ENCODE measurements around the gene GALK1.
"Not testable (repeated sequence)": the region's sequence is repeated elsewhere in the genome, so short reads cannot be mapped to it uniquely, and the experiment has no call there.

GALK1 gene

GRCh38 chr17:75769536-75769935, 4.5 kb upstream of the GALK1 start:
- TF ChIP-seq ZFX (IDR thresholded peaks at IDR 0.05; ENCODE audit: borderline replicate concordance) = no peak
- no peak for TF ChIP-seq CTCF (IDR thresholded peaks at IDR 0.05)
- H3K27ac ChIP-seq = peak overlapping the region; percentile 67

GRCh38 chr17:75767881-75768280, 2.9 kb upstream of the GALK1 start:
- TF ChIP-seq ZFX (IDR thresholded peaks at IDR 0.05; ENCODE audit: borderline replicate concordance) (no peak), CTCF (IDR thresholded peaks at IDR 0.05) (no peak)
- no peak overlapping the region for H3K27ac ChIP-seq

- no peak for TF ChIP-seq CTCF (IDR thresholded peaks at IDR 0.05)
- TF ChIP-seq ZFX (IDR thresholded peaks at IDR 0.05; ENCODE audit: borderline replicate concordance) = no peak
- peak overlapping the region; percentile 72 for H3K27ac ChIP-seq
These were observed 989 bp upstream of the GALK1 start for GRCh38 chr17:75765981-75766380.

- peak overlapping the region; percentile 72 for H3K27ac ChIP-seq
- TF ChIP-seq CTCF (IDR thresholded peaks at IDR 0.05) (no peak), ZFX (IDR thresholded peaks at IDR 0.05; ENCODE audit: borderline replicate concordance) (no peak)
These were observed 628 bp downstream of the GALK1 start for GRCh38 chr17:75764417-75764710.

GRCh38 chr17:75763613-75764416, 1.2 kb downstream of the GALK1 start:
- H3K27ac ChIP-seq = peak overlapping the region; percentile 72

GRCh38 chr17:75763269-75763607, 1.8 kb downstream of the GALK1 start:
- TF ChIP-seq ZFX (IDR thresholded peaks at IDR 0.05; ENCODE audit: borderline replicate concordance) (no peak), CTCF (IDR thresholded peaks at IDR 0.05) (no peak)
- no peak overlapping the region for H3K27ac ChIP-seq

More at GRCh38 chr17:75763613-75764416, 1.2 kb downstream of the GALK1 start:
- TF ChIP-seq CTCF (IDR thresholded peaks at IDR 0.05) (no peak), ZFX (IDR thresholded peaks at IDR 0.05; ENCODE audit: borderline replicate concordance) (no peak)

- H3K27ac ChIP-seq = no peak overlapping the region
These were observed 2.3 kb downstream of the GALK1 start for GRCh38 chr17:75762513-75763268.

GRCh38 chr17:75759978-75760640, 4.9 kb downstream of the GALK1 start:
- H3K27ac ChIP-seq = not testable (repeated sequence)

More at GRCh38 chr17:75762513-75763268, 2.3 kb downstream of the GALK1 start:
- no peak for TF ChIP-seq CTCF (IDR thresholded peaks at IDR 0.05)
- TF ChIP-seq ZFX (IDR thresholded peaks at IDR 0.05; ENCODE audit: borderline replicate concordance) = no peak

Measured in 22Rv1 (cell line).